Sigmoid colon (tissue), 4 donors: ENCODE results near the gene DIP2C.

Experiments used
- EP300 ChIP-seq, 4 donors: sonication (generic); formaldehyde crosslinking; IDR thresholded peaks; one replicate each; pipeline ENCODE4 v1.6.1; 2017; ENCODE audit warnings: antibody characterized with exemption in 4 of 4
- POLR2A ChIP-seq, 2 donors: fragments of 450-650 bp; IDR thresholded peaks; one replicate each; pipeline ENCODE4 v1.6.1; 2016; ENCODE audit warnings: antibody characterized with exemption in 2 of 2, mild to moderate bottlenecking in 2 of 2, moderate library complexity in 2 of 2
- POLR2AphosphoS5 ChIP-seq, 4 donors: sonication (generic); formaldehyde crosslinking; IDR thresholded peaks; one replicate each; pipeline ENCODE4 v1.6.1; 2017; ENCODE audit warnings: antibody characterized with exemption in 4 of 4
- TF ChIP-seq, protein P1 (sequence below), 4 experiments: fragments of 450-650 bp in 3 of 4; fragments of 200-600 bp in 1 of 4; IDR thresholded peaks; one replicate each; pipeline ENCODE4 v1.5.1; 2016 to 2019; ENCODE audit warnings: antibody characterized with exemption in 4 of 4, mild to moderate bottlenecking in 3 of 4, moderate library complexity in 2 of 4

DNA sequence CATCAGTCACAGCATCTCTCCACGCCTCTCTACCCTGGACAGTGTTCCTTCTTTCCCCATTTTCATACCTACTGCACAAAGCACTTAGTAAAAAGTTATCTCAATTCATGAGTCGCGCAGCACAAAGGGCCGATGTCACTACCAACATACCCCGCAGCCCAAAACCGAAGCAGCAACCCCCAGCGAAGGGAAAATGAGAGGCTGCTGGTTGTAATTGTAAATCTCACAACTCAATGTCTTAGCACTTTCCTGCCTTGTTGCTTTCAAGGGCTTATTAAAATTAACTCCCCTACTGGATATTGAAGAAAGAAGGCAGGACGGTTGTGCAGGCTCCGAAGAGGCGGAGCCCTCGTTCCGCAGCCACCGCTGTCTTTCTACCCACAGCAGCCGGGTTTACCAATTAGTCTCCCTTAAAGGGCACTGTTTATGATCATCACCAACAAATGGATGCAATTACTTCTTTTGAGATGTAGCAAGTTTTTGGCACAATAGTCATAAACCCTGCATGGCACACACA, 6.5 kb downstream of the DIP2C start:
- TF ChIP-seq, protein P1, sequence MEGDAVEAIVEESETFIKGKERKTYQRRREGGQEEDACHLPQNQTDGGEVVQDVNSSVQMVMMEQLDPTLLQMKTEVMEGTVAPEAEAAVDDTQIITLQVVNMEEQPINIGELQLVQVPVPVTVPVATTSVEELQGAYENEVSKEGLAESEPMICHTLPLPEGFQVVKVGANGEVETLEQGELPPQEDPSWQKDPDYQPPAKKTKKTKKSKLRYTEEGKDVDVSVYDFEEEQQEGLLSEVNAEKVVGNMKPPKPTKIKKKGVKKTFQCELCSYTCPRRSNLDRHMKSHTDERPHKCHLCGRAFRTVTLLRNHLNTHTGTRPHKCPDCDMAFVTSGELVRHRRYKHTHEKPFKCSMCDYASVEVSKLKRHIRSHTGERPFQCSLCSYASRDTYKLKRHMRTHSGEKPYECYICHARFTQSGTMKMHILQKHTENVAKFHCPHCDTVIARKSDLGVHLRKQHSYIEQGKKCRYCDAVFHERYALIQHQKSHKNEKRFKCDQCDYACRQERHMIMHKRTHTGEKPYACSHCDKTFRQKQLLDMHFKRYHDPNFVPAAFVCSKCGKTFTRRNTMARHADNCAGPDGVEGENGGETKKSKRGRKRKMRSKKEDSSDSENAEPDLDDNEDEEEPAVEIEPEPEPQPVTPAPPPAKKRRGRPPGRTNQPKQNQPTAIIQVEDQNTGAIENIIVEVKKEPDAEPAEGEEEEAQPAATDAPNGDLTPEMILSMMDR (IDR thresholded peaks at IDR 0.05): no peak
- no peak for TF ChIP-seq POLR2AphosphoS5 (IDR thresholded peaks at IDR 0.05)
- TF ChIP-seq POLR2A (IDR thresholded peaks at IDR 0.05): no peak
- TF ChIP-seq EP300 (IDR thresholded peaks at IDR 0.05): no peak
